Stimulated activated CD8-positive, alpha-beta memory T cell treated with anti-CD3 and anti-CD28 coated beads, Interleukin-4, amount 100 ng/mL, for 4 hours (primary cell): ENCODE data around the gene DNAAF8.
"Not testable (repeated sequence)": the region's sequence is repeated elsewhere in the genome, so short reads cannot be mapped to it uniquely, and the experiment has no call there.

Experiments
- DNase-seq, 2 donors: peaks; one replicate each; pipeline ENCODE4 v3.0.0-alpha.2; 2020; ENCODE audit warnings: low read depth in 2 of 2, low spot score in 1 of 2

The DNAAF8 gene

DNA sequence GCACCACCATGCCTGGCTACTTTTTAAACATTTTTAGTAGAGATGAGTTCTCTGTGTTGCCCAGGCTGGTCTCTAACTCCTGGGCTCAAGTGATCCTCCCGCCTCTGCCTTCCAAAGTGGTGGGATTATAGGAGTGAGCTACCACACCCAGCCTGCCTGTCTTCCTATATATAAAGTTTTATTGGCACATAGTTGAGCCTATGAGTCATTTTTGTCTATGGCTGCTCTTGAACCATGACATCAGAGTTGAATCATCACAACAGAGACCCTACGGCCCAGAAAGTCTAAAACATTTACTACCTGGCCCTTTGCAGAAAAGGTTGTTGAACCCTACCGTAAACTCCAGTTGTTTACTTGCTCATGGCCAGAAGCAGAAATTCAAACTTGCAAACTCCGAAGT is 45.9 kb downstream of the DNAAF8 start:
- DNase-seq = no peak

DNA sequence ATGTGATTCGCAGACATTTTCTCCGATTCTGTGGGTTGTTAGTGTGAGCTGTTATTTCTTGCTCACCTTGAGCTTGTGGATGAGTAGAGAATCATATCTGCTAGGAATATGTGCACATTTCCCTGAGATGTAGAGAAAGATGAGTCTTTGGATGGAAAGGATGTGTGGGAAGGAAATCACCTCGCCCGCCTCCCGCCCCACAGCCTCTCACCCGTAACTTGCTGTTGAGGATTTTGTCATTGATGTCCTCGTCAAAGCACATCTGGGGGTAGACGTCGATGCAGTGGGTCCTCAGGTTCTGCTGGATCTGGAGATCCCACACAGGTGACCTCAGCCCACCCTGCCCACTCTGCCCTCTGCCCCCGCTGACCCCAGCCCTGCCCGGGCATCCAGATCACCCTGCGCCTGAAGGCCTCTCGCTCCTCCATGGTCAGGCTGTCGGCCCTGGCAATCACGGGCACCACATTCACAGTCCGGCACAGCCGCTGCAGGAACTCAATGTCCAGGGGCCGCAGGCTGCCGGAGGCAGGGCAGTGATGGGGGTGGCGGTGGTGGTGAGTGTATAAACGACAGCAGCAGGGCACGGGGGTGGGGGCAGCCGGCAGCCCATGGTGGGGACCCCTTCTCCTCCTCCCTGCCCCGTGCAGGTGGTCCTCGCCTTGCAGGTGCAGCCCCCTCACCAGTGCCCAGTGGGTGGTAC is 49.1 kb downstream of the DNAAF8 start:
- DNase-seq = no peak

DNA sequence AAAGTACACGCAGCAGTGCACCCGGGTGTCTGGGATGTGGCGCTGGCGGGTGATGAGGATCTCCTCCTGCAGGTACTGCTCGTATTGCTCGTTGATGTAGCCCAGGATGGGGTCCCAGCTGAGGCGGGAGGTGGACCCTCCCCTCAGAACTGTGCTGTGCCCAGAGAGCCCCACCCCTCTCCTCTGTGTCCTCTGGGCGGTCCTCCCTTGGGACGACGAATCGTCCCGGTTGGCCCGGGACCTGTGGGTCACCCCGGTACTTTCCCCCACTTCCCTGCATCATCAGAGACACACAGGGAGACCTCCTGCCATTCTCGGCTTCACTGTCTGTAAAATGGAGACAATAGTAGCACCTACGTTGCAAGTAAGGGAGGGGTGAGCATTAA is 49.6 kb downstream of the DNAAF8 start:
- DNase-seq = no peak

DNA sequence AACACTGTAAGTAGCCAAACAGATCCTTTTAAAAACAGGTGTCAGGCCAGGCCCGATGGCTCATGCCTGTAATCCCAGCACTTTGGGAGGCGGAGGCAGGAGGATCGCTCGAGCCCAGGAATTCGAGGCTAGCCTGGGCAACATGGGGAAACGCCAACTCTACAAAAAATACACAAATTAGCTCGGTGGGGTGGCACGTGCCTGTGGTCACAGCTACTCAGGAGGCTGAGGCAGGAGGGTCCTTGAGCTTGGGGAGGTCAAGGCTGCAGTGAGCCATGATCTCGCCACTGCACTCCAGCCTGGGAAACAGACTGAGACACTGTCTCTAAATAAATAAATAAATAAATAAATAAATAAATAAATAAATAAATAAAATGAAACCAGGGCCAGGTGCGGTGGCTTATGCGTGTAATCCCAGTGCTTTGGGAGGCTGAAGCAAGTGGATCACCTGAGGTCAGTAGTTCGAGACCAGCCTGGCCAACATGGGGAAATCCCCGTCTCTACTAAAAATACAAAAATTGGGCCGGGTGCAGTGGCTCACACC is 50.2 kb downstream of the DNAAF8 start:
- DNase-seq = not testable (repeated sequence)

DNA sequence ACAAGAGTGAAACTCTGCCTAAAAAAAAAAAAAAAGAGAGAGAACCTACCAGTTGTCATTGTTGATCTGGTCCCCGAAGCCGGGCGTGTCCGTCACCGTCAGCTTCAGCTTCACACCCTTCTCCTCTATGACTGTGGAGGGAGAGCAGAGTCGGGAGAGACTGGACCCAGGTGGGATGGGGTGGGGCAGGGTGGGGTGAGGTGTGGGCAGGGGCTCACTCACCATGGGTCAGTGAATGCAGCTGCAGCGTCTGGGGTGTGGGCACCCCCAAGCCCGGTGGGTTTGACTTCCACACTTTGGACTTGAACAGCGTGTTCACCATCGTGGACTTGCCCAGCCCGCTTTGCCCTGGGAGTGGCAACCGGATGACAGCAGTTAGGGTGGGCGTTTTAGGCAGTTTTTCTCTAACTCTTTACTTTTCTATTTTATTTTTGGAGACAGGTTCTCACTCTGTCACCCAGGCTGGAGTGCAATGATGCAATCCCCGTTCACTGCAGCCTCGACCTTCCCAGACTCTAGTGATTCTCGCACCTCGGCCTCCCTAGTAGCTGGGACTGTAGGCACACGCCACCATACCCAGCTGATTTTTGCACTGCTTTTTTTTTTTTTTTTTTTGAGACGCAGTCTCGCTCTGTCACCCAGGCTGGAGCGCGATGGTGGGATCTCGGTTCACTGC is 51.6 kb downstream of the DNAAF8 start:
- no peak for DNase-seq

DNA sequence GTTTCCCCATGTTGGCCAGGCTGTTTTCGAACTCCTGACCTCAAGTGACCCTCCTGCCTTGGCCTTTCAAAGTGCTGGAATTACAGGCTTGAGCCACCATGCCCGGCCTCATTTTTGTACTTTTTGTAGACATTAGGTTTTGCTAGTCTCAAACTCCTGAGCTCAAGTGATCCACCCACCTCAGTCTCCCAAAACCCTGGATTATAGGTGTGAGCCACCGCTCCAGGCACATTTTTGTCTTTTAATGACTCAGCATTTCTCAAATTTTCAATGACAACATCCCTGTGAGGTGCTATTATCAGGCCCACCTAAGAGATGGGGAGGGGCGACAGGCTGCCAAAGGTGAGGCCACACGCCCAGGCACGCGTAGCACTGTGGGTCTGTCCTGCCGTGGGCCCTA is 52.7 kb downstream of the DNAAF8 start:
- no peak for DNase-seq

DNA sequence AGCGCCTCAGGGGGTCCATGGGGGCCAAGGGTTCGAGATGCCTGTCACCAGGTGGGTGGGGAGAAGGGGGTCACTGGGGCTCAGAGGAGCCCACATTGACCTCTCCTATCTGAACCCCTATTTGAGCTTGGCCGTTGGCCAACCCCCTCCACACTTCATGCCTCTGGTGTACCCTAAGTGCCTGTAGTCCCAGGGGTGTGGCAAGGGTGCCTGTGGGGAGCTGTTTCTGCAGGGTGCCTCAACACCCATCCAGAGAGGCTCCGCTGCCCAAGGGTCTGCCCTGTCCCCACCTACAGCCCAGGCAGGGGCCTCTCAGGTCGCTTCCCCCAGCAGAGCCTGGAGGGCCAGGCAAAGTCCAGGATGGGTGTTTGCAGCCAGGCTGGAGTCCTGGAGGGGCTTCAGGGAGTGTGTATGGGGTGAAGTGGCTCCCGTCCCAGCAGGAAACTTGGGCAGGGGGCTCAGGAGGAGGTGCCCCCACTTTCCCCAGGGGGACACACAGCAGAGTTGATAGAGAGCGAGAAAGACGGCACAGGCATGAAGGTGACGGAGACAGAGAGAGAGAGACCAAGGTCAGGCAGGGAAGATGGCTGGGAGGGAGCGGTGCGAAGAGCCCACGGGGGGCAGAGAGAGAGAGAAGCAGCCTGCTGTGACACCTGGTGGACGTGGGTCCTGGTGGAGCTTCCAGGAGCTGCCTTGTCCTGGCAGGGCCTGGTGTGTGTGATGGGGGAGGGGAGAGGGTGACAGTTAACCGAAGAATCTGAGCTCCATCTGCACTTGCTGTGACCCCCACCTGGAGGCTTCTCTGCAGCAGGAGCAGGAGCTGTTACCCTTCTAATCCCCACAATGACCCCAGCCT is 53.5 kb downstream of the DNAAF8 start, which contains the start of gene SEPTIN12:
TSS of gene SEPTIN12 (minus strand) at position 719 of the 856 bp plus-strand sequence. CDS start at position 19, 700 bp downstream.
- DNase-seq = no peak

DNA sequence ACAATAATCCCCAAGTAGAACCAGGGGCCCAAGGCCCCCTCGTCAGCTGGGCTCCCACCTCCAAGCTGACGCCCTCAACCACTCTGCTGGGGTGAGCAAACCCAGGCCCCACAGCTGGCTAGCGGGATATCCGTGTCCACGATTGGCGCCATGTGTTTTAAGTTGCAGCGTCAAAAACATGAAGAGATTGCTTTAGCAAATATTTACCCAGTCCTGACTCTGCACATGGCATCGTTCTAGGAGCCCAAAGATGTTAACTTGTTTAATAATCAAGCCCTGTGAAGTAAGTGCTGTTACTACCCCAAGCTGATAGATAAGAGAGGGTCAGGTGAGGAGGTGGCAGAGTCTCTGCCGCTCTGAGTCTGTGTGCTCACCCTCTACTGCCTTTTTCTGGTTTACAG is 54.2 kb downstream of the DNAAF8 start:
- no peak for DNase-seq

DNA sequence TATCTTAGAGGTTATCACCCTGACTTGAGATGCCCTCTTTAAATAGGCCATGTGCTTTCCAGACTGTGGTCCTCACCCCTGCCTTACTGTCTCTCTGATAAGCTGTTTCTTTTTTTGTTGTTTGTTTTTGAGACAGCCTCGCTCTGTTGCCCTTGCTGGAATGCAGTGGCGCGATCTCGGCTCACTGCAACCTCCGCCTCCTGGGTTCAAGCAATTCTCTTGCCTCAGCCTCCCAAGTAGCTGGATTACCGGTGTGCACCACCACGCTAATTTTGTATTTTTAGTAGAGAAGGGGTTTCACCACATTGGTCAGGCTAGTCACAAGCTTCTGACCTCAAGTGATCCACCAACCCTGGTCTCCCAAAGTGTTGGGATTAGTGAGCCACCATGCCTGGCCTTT is 54.6 kb downstream of the DNAAF8 start:
- no peak for DNase-seq

DNA sequence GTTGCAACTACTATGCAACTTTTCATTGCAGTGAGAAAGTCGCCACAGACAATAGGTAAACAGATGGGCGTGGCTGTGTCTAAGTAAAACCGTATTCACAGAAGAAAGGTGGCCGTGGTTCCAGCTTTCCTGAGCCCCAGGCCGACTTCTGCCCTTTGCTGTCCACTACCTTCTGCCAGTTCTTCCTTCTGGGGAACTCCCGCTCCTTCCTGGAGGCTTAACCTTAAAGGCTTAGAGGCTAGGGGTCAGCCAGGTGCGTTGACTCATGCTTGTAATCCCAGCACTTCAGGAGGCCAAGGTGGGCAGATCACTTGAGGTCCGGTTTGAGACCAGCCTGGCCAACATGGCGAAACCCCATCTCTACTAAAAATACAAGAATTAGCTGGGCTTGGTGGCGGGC is 55.9 kb downstream of the DNAAF8 start:
- no peak for DNase-seq

DNA sequence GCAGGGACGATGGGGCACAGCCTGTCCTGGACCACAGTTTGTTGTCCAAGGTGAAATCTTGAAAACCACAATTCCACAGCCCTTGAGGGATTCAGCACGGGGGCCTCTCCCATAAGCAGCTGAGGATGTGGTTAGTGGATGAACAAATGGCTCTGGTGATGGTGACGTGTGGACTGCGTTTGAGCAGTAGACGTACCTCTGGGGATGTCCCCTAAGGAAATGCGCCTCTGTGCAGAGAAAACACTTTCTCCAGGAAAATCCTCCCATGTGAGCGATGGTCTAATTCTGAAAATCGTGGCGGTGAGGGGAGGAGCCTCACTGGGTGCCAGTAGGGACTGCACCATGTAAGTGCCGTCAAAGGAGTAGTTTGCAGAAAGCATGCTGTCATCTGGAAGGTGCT is 56.5 kb downstream of the DNAAF8 start:
- no peak for DNase-seq

DNA sequence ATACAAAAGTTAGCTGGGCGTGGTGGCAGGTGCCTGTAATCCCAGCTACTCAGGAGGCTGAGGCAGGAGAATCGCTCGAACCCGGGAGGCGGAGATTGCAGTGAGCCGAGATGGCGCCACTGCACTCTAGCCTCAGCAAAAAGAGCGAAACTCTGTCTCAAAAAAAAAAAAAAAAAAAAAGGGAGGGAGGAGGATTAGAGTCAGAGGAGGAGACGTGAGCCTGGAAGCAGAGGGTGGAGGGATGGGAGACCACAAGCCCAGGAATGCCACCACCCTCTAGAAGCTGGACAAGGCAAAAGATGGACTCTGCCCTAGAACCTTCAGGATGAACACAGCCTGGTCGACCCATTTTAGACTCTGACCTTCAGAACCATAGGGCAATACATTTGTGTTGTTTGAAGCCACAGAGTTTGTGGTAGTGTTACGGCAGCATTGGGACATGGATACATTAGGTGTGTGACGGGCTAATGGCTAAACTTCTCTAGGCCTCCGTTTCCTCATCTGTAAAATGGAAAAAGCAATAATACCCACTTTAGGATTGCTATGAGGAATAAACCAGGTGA is 58.7 kb downstream of the DNAAF8 start:
- no peak for DNase-seq

DNA sequence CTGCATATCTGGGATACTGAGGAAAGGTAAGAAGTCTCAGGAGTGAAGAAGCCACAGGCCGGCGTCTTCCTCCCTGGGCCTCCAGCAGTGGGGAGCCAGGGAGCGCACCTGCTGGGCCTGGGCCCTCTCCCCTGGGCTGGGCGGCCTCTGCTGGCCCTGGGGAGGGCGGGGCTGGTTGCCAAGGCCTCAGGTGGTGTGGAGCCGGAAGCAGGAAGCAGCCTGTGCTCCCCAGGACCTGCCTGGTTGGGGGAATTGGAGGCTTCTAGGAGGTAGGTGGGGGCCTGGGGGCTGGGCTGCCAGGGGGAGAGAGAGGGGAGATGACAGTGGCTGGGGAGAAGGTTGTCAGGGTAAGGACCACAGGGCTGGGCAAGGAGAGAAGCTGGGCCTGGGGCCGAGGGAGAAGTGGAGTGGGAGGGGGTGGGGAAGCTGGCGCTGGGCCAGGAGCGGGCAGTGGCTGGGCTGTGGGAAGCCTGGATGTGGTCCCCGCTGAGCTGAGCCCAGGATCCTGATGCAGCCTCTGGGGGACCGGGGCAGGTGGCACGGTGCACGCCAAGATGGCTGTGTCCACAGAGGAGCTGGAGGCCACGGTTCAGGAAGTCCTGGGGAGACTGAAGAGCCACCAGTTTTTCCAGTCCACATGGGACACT is 61.0 kb downstream of the DNAAF8 start, which contains the start of gene SMIM22:
TSS of gene SMIM22 (plus strand) at position 189 of the 647 bp plus-strand sequence. CDS start at position 555, 366 bp downstream.
- DNase-seq = no peak

DNA sequence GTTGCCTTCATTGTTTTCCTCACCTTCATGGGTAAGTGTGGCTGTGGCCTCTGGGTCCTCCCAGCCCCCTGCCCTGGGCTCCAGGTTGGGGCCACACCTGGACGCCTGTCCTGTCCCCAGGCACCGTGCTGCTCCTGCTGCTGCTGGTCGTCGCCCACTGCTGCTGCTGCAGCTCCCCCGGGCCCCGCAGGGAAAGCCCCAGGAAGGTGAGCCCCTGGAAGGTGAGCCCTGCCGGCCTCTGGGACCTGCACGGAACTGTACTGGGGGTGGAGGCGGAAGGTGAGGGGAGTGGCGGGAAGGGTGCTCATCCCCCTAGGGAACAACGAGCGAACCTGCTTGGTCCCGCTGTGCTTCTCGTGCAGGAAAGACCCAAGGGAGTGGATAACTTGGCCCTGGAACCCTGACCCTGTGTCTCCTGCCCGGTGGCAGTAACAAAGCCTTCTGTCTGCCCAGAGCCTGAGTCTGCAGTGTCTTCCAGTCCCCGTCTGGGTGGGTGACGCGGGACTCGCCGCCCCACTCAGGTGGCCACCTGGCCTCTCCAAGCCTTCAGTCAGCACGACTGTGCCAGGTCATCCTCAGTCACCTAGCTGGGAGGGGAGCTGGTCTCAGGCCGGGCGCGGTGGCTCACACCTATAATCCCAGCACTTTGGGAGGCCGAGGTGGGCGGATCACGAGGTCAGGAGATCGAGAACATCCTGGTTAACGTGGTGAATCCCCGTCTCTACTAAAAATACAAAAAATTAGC is 61.7 kb downstream of the DNAAF8 start:
- DNase-seq = no peak

DNA sequence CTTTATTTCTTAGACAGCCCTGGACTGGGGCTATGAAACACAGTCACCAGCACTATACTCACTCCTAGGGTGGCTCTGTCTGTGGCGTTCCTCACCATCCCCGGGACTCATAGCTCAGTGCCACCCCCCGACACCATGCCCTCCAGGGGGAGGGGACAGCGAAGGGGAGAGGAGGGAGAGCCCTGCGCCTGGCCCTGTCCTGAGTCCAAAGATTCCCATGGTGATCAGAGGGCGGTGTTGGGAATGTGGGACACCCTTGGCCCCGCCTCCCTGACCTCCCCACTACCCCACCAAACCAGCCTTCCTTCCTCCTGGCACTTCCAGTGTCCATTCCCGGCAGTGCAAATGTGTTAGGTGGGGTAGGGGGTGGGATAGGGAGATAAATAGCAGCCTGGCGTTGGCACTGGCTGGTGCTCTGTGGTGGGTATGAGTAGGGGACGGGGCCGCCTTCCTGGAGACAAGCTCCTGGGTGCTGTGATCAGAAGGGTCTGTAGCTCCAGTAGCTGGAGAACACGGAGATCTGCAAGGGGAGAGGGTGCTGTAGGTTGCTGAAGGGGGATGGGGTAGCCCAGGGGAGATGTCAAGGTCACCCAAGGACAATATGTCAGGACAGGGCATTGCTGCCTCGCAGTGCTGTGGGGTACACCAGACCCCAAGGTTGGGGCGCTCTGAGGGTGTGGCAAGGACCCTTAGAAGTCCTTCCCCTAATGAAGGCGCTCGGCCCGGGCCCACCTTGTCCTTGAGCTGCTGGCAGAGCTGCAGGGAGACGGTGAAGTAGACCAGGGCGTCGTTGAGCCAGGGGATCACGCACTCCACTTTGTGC is 62.9 kb downstream of the DNAAF8 start:
- no peak for DNase-seq

DNA sequence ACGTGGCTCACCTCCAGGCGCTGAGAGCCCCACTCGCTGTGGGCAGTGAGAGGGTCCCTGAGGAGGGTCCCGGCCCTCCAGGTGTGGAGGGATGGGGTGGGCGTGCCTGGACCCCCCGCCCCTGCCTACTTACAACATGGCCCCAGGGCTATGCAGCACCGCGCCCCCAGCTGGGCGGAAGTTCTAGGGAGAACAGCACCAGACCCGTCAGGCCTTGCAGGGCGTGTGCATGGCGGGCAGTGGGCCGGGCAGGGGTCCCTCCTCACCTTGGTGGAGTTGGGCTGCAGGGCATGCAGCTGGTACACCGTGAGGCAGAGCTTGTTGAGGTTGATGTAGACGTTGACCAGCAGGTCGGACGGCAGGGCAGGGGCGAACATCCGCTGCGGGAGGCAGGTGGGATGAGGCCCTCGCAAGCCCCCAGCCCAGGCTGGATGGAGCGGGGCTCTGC is 63.5 kb downstream of the DNAAF8 start:
- DNase-seq = no peak

DNA sequence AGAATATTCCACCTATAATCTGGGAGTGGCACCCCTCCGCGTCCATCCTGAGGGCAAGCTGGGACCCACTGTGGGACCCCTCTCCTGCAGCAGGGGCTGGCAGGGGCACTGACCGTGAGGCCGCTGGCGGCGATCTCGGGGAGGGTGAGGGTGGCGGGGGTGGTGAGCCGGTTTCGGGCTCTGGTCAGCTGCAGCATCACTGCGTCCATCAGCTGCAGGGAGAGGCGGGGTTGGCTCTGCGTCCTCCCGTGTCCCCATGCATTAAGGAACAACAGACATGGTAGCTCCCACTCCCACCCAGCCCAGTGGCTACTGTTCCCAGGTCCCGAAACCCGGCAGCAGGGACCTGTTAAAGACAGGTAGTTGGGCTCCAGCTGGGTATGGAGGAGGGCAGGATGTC is 64.1 kb downstream of the DNAAF8 start:
- no peak for DNase-seq
